ENCODE measurements around the gene PEBP1.

Gene PEBP1

DNA sequence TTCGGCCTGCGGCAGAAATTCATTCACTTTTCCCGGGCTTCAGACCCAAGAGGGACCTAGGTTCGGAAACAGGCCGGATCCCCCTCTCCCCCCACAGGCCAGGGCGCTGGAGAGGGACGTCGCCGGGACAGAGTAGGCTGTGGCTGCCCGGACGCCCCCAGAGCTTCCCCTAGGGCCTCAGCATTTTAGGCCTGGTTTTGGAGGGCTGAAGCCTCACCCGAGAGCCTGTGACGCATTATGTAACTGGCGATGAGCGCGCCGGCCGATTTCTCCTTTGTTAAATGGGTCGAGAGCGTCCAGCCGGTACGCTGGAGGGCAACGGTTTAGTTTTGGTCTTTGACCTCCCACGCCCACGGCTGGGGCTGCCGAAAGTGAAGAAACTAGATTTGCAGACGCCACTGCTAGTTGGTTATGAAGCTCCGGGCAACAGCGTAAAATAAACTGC lies 657 bp downstream of the PEBP1 start:
- DNase-seq: peak; percentile 9

DNA sequence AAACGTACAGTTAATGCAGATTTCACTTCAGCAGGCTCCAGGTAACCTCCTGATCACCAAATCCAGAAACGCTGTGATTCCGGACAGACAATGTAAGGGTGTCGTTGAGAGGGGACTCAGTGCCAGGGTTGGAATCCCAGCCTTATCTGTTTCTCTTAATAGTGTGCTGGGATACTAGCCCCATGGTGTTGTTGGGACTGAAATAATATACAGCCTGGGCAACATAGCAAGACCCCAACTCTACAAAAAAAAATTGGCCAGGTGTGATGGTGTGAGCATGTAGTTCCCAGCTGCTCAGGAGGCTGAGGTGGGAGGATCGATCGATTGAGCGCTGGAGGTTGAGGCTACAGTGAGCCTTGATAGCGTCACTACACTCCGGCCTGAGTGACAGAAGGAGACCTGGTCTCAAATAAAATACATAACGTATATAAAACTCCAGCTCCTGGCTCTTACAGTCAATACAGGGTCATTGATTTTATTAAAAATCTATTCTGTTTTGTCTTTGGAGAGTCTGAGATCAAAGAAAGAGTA lies 1.3 kb downstream of the PEBP1 start:
- DNase-seq: no peak

DNA sequence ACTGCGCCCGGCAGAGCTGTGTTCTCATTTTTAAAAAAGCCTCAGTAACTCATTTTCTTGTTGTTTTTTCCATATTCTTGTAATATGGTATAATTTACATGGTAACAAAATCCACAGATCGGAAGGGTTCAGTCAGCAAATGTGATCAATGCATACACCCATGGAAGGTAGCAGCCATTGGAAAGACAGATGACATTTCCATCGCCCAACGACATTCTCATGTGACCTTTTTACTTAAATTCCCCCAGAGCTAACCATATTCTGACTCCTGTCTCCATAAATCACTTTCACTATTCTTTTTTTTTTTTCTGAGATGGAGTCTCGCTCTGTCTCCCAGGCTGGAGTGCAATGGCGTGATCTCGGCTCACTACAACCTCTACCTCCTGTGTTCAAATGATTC lies 4.9 kb downstream of the PEBP1 start:
- DNase-seq: no peak

DNA sequence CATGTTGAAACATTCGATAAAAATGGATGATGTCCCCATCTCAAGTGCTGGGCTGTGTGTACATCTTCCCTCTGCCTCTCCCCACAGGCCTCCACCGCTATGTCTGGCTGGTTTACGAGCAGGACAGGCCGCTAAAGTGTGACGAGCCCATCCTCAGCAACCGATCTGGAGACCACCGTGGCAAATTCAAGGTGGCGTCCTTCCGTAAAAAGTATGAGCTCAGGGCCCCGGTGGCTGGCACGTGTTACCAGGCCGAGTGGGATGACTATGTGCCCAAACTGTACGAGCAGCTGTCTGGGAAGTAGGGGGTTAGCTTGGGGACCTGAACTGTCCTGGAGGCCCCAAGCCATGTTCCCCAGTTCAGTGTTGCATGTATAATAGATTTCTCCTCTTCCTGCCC lies 8.6 kb downstream of the PEBP1 start:
- no peak for DNase-seq

DNA sequence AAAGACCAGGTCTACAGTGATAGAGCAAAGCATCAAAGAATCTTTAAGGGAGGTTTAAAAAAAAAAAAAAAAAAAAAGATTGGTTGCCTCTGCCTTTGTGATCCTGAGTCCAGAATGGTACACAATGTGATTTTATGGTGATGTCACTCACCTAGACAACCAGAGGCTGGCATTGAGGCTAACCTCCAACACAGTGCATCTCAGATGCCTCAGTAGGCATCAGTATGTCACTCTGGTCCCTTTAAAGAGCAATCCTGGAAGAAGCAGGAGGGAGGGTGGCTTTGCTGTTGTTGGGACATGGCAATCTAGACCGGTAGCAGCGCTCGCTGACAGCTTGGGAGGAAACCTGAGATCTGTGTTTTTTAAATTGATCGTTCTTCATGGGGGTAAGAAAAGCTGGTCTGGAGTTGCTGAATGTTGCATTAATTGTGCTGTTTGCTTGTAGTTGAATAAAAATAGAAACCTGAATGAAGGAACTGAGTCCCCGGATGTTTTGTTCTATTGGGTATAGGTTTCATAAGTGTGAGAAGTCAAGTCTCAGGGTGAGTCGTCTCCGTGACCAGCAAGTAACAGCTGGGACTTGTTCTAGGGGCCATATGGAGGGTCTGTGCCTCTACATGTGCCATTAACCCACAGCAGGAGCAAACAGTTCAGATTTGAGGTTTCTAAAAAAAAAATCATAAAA lies 9.3 kb downstream of the PEBP1 start:
- DNase-seq: no peak

DNA sequence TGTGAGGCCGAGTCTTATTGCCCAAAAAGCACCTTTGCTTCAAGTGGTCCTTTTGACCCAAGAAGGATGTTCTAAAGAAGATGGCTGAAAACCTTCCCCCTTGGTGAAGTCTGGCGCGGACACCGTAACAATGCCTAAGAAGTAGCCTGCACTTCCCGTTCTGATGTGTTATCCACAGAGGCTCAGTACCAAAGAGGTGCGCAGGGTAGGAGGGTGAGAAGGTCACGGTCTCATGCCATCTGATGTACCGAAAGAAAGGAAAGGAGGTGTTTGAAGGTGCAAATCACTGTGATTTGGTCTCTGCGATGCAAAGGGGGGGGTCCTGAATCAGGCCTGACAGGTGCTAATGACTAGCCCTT lies 9.9 kb downstream of the PEBP1 start:
- DNase-seq: no peak

DNA sequence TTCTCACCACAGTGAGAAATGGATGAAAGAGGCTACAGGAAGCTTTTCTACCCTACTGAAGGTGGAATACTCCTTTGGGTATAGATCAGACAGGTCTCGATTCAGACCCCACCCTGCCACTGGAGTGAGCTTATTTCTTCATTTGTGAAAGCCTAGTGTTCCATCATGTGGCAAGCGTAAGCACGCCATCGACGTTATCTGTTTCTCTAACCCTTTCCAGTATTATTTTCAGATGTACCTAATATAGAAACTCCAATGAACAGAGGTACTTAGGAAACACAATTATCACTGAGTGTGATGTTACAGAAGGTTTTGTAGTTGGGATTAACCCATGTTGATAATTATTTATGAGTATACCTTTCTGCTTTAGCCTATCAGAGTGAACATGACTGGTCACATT lies 12.4 kb downstream of the PEBP1 start:
- DNase-seq: no peak

DNA sequence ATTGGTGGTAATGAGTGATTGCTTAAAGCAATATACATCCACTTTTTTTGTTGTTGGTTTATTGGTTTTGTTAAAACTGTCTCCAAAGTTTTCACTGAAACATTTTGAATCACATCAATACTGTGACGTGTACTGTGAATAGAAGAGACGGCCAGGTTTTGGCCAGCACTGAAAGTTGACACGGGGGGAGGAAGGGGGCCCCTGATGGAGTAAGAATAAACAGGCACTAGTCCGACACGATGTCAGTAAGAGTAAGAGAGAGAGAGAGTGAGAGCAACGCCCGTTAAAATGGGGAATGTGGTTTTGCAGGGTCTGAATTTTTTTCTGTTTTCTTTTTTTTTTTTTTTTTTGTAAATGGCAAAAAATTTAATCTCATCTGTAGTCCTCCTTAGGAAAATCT lies 14.7 kb downstream of the PEBP1 start:
- no peak for DNase-seq

DNA sequence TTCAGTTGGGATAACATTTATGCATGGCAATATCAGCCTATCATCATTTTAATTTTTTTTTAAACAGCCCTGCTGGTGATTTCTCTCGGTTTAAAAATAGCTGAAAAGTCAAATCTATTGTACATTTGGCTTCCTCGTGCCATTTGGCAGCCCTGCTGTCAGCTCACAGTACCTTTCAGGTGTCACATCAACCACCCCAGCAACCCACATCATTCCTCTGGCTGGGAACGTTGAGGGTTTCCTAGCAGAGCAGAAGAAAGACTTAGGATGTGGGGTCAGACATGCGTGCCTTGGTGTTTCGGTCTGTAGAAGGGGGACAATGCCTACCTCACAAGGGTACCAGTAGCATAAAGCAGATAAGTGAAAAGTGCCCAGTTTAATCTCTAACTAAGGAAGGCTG lies 15.8 kb downstream of the PEBP1 start:
- no peak for DNase-seq

DNA sequence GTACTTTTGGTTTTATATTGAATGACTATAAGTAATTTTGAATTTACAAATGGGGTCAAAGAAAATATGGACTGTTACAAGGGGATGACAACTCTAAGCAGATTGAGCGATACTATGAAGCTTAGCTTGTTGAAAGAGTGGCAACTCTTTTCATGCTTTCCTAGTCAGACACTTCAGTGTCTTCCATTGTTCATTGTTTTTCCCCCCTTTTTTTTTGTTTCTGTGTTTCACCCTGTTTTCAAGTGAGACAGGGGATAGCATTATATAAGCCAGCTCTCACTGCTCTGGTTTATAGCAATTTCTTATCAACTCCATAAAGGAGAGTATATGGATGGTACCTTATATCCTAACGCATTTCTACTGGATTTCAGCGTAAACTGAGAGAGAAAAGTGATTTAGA lies 24.6 kb downstream of the PEBP1 start:
- no peak for DNase-seq

DNA sequence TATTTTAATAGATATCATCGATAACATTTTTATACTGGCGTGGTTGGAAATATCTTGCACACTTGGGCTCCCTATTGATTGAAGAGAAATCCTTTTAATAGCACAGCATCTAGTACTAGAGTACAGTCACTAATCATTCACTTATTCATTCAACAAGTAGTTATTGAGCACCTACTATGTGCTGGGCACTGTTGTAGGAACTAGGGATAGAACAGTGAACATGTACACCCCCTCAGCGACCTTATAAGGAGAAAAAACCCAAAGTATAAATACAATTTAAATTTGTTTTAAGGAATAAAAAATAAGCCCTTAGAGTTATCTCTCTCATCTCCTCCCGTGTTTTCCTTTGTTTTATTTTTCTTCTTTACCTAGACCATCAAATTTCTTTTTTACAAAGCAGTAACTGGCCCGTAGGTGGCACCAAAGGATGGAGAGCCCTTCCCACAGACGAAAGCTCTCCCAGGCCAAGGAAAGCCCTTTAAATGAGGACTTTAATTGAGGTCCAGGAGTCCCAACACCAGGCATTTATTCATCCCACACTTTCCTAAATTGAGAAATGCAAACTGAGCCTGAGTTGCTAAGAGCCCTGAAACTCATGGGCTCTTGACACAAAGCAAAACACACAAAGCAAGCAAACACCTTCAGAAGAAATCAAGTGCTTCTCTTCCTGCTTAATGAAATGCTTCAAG lies 29.0 kb downstream of the PEBP1 start:
- no peak for DNase-seq

DNA sequence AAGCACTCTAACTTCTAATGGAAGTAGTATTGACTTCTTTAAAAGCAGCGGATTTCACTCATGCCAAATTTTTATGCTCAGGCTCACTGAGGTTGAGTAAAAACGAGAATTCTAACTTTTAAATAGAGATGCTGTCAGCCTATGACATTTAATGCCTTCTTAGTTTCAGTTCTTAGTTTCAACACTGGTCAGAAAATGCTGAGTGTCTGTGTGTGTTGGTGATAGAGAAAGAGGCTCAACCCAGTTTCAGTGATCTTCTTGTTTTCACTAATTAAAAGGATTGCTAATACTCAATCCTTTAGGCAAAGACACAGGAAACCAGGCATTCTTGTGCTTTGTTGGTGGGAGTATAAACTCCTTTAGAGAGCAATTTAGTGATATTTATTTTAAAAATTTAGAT lies 31.0 kb downstream of the PEBP1 start:
- DNase-seq: no peak

DNA sequence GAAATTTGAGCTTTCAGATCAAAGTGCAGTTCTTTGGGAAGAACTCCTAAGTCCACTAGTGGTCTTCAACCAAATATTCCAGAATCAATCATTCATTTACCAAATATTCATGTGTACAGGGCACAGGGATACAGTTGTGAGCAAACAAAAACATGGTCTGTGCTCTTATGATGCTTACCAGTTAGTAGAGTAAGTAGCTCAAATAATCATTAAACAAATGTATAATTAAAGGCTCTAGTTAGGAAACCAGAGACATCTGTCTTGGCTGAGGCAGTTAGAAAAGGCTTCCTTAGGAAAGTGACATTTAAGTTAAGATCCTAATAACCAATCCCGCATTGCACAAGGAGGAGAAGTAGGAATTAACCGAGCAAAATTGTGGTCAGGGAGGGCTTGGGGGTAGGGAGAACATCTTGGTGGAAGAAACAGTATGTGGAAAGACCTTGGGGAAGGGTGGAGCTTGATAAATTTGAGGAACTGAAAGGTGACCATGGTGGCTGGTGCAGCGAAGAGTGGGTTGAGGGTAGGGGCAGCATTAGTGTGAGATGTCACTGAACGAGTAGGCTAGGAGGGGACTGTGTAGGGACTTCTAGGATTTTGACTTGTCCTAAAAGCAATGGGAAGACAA lies 40.0 kb downstream of the PEBP1 start:
- DNase-seq: no peak

DNA sequence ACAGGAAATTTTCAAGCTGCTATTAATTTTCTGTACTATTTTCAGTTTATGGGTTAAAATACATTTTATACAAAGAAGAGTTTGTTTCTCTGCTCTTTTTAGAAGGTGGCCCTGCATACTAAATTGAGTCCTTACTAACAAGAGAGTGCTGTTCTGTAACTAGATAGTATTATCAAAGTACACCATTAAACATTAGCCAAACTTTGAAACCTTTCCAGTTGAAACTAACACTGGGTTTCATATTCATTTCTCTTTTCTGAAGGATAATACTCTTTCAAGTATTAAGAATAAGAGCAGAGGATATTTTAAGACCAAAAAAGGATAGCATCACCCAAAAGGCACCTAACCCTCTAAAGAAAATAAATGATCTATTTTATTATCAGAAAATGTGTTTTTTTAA lies 47.2 kb downstream of the PEBP1 start:
- no peak for DNase-seq

DNA sequence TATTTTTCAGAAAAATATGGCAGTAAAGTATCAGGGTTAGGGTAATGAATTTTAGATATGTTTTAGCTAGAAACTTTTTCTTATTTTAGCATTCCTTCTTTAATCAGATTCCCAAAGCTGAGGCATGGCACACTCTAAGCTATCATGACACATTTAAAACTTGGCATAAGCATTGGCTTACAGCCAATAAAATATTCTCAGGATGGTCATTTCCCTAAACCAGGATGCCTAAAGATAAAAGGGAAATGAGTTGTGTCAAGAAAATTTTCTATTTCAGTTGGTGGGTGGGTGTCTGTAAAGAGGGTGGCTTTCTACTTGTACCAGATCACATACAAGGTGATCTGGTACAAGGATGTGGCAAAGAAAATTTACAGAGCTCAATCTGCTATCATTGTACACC lies 47.8 kb downstream of the PEBP1 start:
- DNase-seq: no peak

DNA sequence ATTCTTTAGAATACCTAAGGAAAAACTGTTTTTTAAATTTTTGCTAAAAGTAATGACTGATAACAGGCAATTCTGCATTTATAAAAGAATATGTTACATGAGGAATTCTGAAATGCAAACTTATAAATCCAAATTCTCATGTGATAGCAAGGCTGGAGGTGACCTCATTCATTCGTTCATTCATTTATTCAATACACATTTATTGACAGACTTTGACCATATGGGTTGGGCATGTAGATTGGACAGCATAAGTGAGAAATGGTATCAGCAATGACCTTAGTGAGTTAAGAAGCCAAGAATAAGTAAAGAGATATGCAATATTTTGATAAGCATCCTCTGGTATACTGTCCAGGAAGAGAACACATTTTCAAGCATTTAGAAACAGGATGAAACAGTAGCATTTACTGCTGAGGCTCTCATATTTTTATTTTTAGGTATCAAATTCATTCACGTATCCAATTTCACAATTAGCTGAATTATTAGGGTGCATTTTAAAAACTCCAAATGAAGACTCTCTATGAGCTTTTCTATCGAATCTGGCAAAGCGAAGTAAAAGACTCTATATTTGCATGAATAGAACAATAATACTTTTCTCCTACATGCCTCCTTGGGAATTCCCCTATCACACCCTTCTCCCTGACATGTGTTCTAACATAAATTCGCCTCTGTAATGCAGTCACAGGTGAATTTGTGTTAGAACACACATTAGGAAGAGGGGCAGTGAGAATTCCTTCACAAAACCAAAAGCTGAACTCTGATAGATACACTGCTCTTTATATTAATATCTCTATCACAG lies 49.9 kb downstream of the PEBP1 start:
- no peak for DNase-seq

DNA sequence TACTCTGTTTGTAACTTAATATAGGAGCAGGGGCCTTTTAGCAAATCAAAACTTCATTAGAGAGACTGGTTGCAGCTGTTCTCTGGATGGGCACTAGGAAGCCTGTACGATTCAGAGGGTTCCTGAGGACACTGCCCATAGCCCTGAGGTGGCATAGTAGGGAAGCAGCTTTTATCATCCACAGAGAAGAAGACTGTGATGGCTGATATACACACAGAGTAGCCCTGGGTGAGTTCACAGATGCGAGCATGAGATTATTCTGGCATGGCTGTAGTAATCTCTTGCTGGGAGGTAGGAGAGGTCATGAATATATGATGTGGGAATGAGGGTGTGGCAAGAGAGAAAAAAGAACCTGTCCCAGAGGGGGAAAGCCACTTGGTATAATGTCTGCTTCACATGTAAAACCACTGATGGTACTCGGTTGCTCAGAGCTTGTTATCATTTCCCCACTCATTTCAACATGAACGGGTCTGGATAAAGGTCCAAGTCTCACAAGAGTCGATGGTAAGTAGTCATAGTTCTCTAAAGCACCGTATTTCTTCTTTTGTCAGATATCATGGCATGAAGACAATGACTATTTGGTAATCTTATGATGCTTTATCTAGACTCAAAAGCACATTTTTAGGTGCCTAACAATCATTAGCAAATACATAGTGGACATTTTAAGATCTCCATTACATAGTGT lies 52.0 kb downstream of the PEBP1 start:
- no peak for DNase-seq

DNA sequence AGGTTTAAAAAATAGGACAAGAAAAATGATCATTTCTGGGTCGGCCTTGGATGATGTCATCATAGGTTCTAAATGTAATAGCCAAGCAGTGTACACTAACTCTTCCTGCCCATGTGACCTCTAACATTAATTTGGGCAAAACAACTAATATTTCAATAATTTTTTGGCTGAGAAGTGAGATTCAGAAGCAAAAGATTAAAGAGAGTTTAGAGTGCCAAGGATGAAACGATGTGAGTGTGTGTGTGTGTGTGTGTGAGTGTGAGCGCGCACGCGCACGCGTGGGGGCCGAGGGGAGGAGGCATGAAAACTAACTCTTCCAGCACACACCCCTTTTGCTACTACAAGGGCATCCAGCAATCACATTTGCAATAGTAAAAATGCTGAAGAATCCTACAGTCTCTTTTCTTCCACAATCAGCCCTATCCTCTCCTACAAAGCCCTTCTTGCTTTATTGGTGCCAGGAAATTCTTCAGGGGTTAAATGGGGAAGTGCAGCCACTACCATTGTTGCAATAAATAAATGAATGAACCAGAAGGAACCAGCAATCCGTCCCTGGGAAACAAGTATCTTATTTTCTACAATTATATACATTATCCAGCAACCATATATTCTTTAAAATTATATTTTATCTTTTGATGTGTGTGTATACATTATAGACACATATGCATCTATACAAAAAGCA lies 52.9 kb downstream of the PEBP1 start:
- no peak for DNase-seq

DNA sequence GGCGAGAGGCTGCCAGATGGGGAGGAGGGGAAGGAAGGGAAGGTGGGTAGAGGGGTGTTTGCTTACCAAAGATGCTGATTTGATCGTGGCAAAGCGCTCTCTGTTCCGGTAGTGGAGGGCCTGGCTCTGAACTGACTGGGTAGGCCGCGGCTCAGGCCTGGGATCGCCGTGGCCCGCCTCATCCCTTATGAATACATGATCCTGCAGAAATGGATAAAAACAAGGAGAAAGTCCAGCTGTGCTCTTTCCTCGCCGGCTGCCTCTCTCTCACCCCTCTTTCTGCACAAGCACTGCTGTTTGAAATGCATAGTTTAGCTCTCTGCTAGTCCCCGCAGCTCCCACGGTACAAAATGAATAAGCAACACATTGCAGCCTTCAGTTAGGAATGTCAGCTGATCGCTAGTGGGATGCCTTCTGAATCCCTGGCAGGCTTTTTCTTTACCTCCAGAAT lies 53.8 kb downstream of the PEBP1 start:
- no peak for DNase-seq

DNA sequence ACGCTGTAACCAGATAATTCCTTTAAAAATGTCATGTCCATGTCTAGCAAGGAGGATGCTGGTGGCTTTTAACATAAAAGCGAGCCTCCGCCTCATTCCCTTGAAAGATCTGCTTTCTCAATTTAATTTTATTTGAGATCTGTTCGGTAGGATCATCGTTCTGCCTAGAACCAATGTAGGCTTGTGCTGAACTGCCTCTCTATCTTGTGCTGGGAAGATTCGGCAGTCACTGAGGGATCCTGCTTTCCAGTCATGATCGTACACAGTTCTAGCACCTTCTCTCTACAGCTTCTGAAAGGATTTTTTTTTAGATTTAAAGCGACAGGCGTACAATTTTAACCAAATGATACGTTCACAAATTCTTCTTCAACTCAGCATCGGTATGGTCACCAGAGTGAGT lies 54.3 kb downstream of the PEBP1 start:
- no peak for DNase-seq

DNA sequence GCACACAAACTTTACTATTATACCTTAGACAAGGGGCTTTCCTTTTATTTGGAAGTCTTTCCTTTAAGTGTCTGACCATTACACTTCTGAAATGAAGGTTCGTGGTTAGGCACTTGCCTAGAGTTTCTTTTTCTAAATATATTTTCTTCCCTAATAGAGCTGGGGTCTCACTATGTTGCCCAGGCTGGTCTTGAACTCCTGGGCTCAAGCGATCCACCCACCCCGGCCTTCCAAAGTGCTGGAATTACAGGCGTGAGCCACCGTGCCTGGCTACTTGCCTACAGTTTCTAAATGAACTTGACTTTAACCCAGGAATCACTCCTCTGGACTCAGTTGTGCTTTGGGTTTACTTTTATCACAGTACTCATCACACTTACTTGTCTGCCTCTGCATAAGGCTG lies 57.6 kb downstream of the PEBP1 start:
- no peak for DNase-seq

DNA sequence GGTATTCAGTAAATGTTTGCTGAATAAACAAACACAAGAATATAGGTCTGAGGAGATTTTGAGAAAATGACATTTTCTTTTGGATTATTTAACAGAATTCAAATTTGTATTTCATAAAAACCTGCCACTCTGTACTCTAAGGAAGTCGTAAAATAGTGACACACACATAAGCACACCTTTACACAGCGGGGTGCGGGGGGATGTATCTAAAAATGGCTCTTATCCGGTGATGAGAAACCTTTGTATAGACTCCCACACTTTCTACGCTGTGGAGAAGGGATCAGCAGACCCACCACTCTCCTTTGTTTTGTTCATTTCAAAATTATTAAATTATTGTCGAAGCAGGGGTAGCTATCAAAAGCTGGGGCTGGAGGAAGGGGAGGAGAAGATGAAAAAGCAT lies 58.0 kb downstream of the PEBP1 start:
- no peak for DNase-seq
